Measurements from ENCODE around the gene IL18. TPM values are rescaled to one million over a fixed set of nuclear protein-coding genes. Genes with fewer than 3 reads are reported as not detected.

The IL18 gene
- total RNA-seq, 1 experiment from 2014 or later = 0.74 TPM

GRCh38 chr11:112121981-112122615, 41.8 kb downstream of the IL18 start (continued):
- TF ChIP-seq HMGXB4 (CRISPR knock-in tag; IDR thresholded peaks at IDR 0.05) (no peak), E2F5 (CRISPR knock-in tag; IDR thresholded peaks at IDR 0.05) (no peak)

GRCh38 chr11:112118176-112118575, 45.7 kb downstream of the IL18 start:
- no peak overlapping the region for H3K4me3 Mint-ChIP-seq
- no peak overlapping the region for H3K27ac Mint-ChIP-seq
- H3K4me1 Mint-ChIP-seq = no peaks in the 10 kb centered on the region
- H3K27me3 Mint-ChIP-seq (ENCODE audit: low read depth) = no peaks in the 10 kb centered on the region
- ATAC-seq (no peak), DNase-seq (ENCODE audit: low spot score) (no peak)
- ChIA-PET CTCF (no interaction called here), POLR2A (no interaction called here)
- peaks cover 6% of the 10 kb centered on the region; the same call in 1 of the 2 replicates for H3K9me3 Mint-ChIP-seq
- H3K36me3 Mint-ChIP-seq = no peaks in the 10 kb centered on the region
- TF ChIP-seq EMX1 (CRISPR knock-in tag; IDR thresholded peaks at IDR 0.05) (no peak), GABPB1 (CRISPR knock-in tag; IDR thresholded peaks at IDR 0.05) (no peak), CDX4 (CRISPR knock-in tag; IDR thresholded peaks at IDR 0.05; ENCODE audit: borderline replicate concordance) (no peak), ZNF512 (CRISPR knock-in tag; IDR thresholded peaks at IDR 0.05; ENCODE audit: borderline replicate concordance) (no peak), CTCF (IDR thresholded peaks at IDR 0.05) (no peak), OVOL2 (CRISPR knock-in tag; IDR thresholded peaks at IDR 0.05; ENCODE audit: borderline replicate concordance) (no peak), ATF1 (CRISPR knock-in tag; IDR thresholded peaks at IDR 0.05) (no peak), MAX (CRISPR knock-in tag; IDR thresholded peaks at IDR 0.05) (no peak), GTF2I (CRISPR knock-in tag; conservative IDR thresholded peaks at IDR 0.05) (no peak), ZNF219 (CRISPR knock-in tag; IDR thresholded peaks at IDR 0.05; ENCODE audit: borderline replicate concordance) (no peak), IRF1 (CRISPR knock-in tag; IDR thresholded peaks at IDR 0.05) (no peak), ZNF423 (CRISPR knock-in tag; IDR thresholded peaks at IDR 0.05) (no peak), TP53 (CRISPR knock-in tag; IDR thresholded peaks at IDR 0.05) (no peak), SOX15 (CRISPR knock-in tag; IDR thresholded peaks at IDR 0.05) (no peak), HMGA2 (CRISPR knock-in tag; IDR thresholded peaks at IDR 0.05) (no peak)

Data from WTC11 (cell line).